22Rv1 (cell line): ENCODE data around the gene PCBP2.

Source experiments
- CTCF ChIP-seq: fragments of 450-650 bp; IDR thresholded peaks from 2 replicates; pipeline ENCODE4 v1.5.1; 2017; ENCODE audit warnings: mild to moderate bottlenecking
- ZFX ChIP-seq: fragments of 450-650 bp; IDR thresholded peaks from 2 replicates; pipeline ENCODE4 v1.6.1; 2017; ENCODE audit warnings: antibody characterized with exemption, borderline replicate concordance

GRCh38 chr12:53514628-53515290 is 62.9 kb downstream of the PCBP2 start:
- TF ChIP-seq CTCF (no peak), ZFX (no peak)
